Measurements from ENCODE around the gene HYAL2. TPM values are rescaled to one million over a fixed set of nuclear protein-coding genes. Genes with fewer than 3 reads are reported as not detected.

HYAL2 gene
- total and polyA plus RNA-seq, 9 of the 15 experiments (the other 6 are each of a cell fraction or from before 2014, with no cell fraction given), result 0.36 to 22.7 (median 11.4) TPM; not detected in 1

- TF ChIP-seq SIRT6 (IDR thresholded peaks at IDR 0.05; ENCODE audit: low read depth, low read length) (no peak), KLF16 (IDR thresholded peaks at IDR 0.05) (no peak), ZNF282 (CRISPR knock-in tag; IDR thresholded peaks at IDR 0.05) (no peak), HOMEZ (CRISPR knock-in tag; IDR thresholded peaks at IDR 0.05) (no peak), RFX5 (IDR thresholded peaks at IDR 0.05; ENCODE audit: low read depth, low read length) (no peak), POLR2AphosphoS2 (IDR thresholded peaks at IDR 0.05; ENCODE audit: low read length) (peak; percentile 81), ZNF224 (CRISPR knock-in tag; IDR thresholded peaks at IDR 0.05) (no peak), RBM39 (optimal IDR thresholded peaks at IDR 0.05; ENCODE audit: low read depth, low read length) (no peak), BCOR (IDR thresholded peaks at IDR 0.05) (no peak), ZNF644 (tag; IDR thresholded peaks at IDR 0.05; ENCODE audit: low read depth) (peak; percentile 99), NCOA6 (IDR thresholded peaks at IDR 0.05) (no peak), ZNF212 (CRISPR knock-in tag; IDR thresholded peaks at IDR 0.05) (no peak), LCOR (CRISPR knock-in tag; IDR thresholded peaks at IDR 0.05) (no peak; the same call in none of the 2 replicates), FOXA1 (IDR thresholded peaks at IDR 0.05; ENCODE audit: borderline replicate concordance) (no peak), SRSF9 (IDR thresholded peaks at IDR 0.05; ENCODE audit: borderline replicate concordance, low read depth, low read length) (no peak), TCFL5 (CRISPR knock-in tag; conservative IDR thresholded peaks at IDR 0.05) (0 out of 2 replicates have a peak, but pooled peaks have one; percentile 18), GTF2E2 (tag; IDR thresholded peaks at IDR 0.05) (no peak), HNRNPLL (IDR thresholded peaks at IDR 0.05; ENCODE audit: low read depth, low read length, poor library complexity, severe bottlenecking) (no peak), NR2F6 (CRISPR knock-in tag; IDR thresholded peaks at IDR 0.05) (no peak), GABPA (tag; conservative IDR thresholded peaks at IDR 0.05; ENCODE audit: low read depth) (peak; percentile 63), PURB (CRISPR knock-in tag; IDR thresholded peaks at IDR 0.05; ENCODE audit: low read depth) (no peak), ZNF316 (IDR thresholded peaks at IDR 0.05) (no peak)
- TF ChIP-seq, protein P1, sequence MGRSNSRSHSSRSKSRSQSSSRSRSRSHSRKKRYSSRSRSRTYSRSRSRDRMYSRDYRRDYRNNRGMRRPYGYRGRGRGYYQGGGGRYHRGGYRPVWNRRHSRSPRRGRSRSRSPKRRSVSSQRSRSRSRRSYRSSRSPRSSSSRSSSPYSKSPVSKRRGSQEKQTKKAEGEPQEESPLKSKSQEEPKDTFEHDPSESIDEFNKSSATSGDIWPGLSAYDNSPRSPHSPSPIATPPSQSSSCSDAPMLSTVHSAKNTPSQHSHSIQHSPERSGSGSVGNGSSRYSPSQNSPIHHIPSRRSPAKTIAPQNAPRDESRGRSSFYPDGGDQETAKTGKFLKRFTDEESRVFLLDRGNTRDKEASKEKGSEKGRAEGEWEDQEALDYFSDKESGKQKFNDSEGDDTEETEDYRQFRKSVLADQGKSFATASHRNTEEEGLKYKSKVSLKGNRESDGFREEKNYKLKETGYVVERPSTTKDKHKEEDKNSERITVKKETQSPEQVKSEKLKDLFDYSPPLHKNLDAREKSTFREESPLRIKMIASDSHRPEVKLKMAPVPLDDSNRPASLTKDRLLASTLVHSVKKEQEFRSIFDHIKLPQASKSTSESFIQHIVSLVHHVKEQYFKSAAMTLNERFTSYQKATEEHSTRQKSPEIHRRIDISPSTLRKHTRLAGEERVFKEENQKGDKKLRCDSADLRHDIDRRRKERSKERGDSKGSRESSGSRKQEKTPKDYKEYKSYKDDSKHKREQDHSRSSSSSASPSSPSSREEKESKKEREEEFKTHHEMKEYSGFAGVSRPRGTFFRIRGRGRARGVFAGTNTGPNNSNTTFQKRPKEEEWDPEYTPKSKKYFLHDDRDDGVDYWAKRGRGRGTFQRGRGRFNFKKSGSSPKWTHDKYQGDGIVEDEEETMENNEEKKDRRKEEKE (IDR thresholded peaks at IDR 0.05; ENCODE audit: borderline replicate concordance in 1 of 2, control insufficient read depth in 1 of 2, low read depth in 2 of 2, low read length in 1 of 2), result no peak
- TF ChIP-seq, protein P2, sequence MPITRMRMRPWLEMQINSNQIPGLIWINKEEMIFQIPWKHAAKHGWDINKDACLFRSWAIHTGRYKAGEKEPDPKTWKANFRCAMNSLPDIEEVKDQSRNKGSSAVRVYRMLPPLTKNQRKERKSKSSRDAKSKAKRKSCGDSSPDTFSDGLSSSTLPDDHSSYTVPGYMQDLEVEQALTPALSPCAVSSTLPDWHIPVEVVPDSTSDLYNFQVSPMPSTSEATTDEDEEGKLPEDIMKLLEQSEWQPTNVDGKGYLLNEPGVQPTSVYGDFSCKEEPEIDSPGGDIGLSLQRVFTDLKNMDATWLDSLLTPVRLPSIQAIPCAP (CRISPR knock-in tag; IDR thresholded peaks at IDR 0.05; ENCODE audit: borderline replicate concordance), result no peak
Observed at GRCh38 chr3:50292159-50293078, 30.1 kb downstream of the HYAL2 start, which contains the start of gene IFRD2 (continued).
